ENCODE data around the gene PDAP1. TPM values are rescaled to one million over a fixed set of nuclear protein-coding genes. Genes with fewer than 3 reads are reported as not detected.

PDAP1 gene
- total and polyA plus RNA-seq, 2 experiments from 2014 or later, result 52.6 to 93.9 TPM

- H3K4me1 ChIP-seq (ENCODE audit: insufficient read depth), result peaks cover 14% of the 10 kb centered on the region
- TF ChIP-seq, protein P1, sequence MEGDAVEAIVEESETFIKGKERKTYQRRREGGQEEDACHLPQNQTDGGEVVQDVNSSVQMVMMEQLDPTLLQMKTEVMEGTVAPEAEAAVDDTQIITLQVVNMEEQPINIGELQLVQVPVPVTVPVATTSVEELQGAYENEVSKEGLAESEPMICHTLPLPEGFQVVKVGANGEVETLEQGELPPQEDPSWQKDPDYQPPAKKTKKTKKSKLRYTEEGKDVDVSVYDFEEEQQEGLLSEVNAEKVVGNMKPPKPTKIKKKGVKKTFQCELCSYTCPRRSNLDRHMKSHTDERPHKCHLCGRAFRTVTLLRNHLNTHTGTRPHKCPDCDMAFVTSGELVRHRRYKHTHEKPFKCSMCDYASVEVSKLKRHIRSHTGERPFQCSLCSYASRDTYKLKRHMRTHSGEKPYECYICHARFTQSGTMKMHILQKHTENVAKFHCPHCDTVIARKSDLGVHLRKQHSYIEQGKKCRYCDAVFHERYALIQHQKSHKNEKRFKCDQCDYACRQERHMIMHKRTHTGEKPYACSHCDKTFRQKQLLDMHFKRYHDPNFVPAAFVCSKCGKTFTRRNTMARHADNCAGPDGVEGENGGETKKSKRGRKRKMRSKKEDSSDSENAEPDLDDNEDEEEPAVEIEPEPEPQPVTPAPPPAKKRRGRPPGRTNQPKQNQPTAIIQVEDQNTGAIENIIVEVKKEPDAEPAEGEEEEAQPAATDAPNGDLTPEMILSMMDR (IDR thresholded peaks at IDR 0.05; ENCODE audit: poor library complexity), result no peak
- no peak for TF ChIP-seq EZH2 (IDR thresholded peaks at IDR 0.05; ENCODE audit: borderline replicate concordance)
- TF ChIP-seq EZH2phosphoT487 (IDR thresholded peaks at IDR 0.05; ENCODE audit: low read depth, severe bottlenecking, unreplicated experiment), result no peak
- no peak for DNase-seq (ENCODE audit: low spot score)
- no peaks in the 10 kb centered on the region for H3K79me2 ChIP-seq
- 96% methylated on average over 14 of the region's 14 CpGs for WGBS (ENCODE audit: low lambda C conversion rate, missing lambda C conversion rate)
- no peak overlapping the region for H3K4me3 ChIP-seq
- no peaks in the 10 kb centered on the region for H3K9me3 ChIP-seq (ENCODE audit: low read depth)
- H2AFZ ChIP-seq, result no peak overlapping the region
- H4K20me1 ChIP-seq (ENCODE audit: insufficient read depth, poor library complexity, severe bottlenecking), result no peaks in the 10 kb centered on the region
- no peak overlapping the region for H3K4me2 ChIP-seq
- H3K27ac ChIP-seq, result no peak overlapping the region
- no peaks in the 10 kb centered on the region for H3K36me3 ChIP-seq (replicated peaks; ENCODE audit: insufficient read depth, low read depth)
- no peaks in the 10 kb centered on the region for H3K9me2 ChIP-seq (replicated peaks; ENCODE audit: insufficient read depth)
- no peaks in the 10 kb centered on the region for H3K27me3 ChIP-seq
Observed at GRCh38 chr7:99395616-99396327, 12.6 kb downstream of the PDAP1 start.

DNA sequence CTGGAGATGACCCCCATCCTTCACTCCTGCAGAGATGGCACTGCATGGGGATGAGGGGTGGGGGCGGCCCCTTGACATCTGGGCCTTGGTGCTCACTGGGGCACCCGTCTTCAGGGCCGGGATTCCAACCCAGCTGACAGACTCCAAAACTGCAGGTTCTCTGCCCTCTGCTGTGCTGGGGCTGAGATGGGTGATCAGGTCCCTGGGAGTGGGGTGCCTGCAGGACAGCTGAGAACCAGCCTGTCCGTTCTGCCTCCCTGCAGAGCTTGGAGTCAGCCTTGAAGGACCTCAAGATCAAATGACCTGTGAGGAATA is 14.3 kb downstream of the PDAP1 start:
- Histone ChIP-seq H3K79me2 (no peaks in the 10 kb centered on the region), H3K36me3 (replicated peaks; ENCODE audit: insufficient read depth, low read depth) (no peaks in the 10 kb centered on the region), H2AFZ (no peak overlapping the region), H3K27me3 (no peaks in the 10 kb centered on the region), H3K9me3 (ENCODE audit: low read depth) (no peaks in the 10 kb centered on the region), H3K27ac (no peak overlapping the region), H3K4me1 (ENCODE audit: insufficient read depth) (peaks cover 14% of the 10 kb centered on the region), H3K4me2 (no peak overlapping the region), H3K9me2 (replicated peaks; ENCODE audit: insufficient read depth) (no peaks in the 10 kb centered on the region), H4K20me1 (ENCODE audit: insufficient read depth, poor library complexity, severe bottlenecking) (no peaks in the 10 kb centered on the region), H3K4me3 (no peak overlapping the region)
- DNase-seq (ENCODE audit: low spot score), result no peak
- 88% methylated on average over 4 of the region's 4 CpGs for WGBS (ENCODE audit: low lambda C conversion rate, missing lambda C conversion rate)
- TF ChIP-seq, protein P1 (IDR thresholded peaks at IDR 0.05; ENCODE audit: poor library complexity), result no peak
- no peak for TF ChIP-seq EZH2 (IDR thresholded peaks at IDR 0.05; ENCODE audit: borderline replicate concordance)
- TF ChIP-seq EZH2phosphoT487 (IDR thresholded peaks at IDR 0.05; ENCODE audit: low read depth, severe bottlenecking, unreplicated experiment), result no peak

GRCh38 chr7:99393355-99394187 is 14.8 kb downstream of the PDAP1 start:
- Histone ChIP-seq H3K27ac (peak overlapping the region; percentile 65), H3K4me2 (peak overlapping the region; percentile 90), H3K79me2 (no peaks in the 10 kb centered on the region), H3K4me3 (peak overlapping the region; percentile 75), H3K27me3 (no peaks in the 10 kb centered on the region), H3K4me1 (ENCODE audit: insufficient read depth) (peaks cover 14% of the 10 kb centered on the region), H3K36me3 (replicated peaks; ENCODE audit: insufficient read depth, low read depth) (no peaks in the 10 kb centered on the region), H2AFZ (peak overlapping the region; percentile 77), H3K9me3 (ENCODE audit: low read depth) (no peaks in the 10 kb centered on the region), H4K20me1 (ENCODE audit: insufficient read depth, poor library complexity, severe bottlenecking) (no peaks in the 10 kb centered on the region), H3K9me2 (replicated peaks; ENCODE audit: insufficient read depth) (no peaks in the 10 kb centered on the region)
- DNase-seq (ENCODE audit: low spot score), result peak; percentile 62
- WGBS (ENCODE audit: low lambda C conversion rate, missing lambda C conversion rate), result 43% methylated on average over 25 of the region's 30 CpGs
- TF ChIP-seq EZH2phosphoT487 (IDR thresholded peaks at IDR 0.05; ENCODE audit: low read depth, severe bottlenecking, unreplicated experiment), result no peak
- TF ChIP-seq EZH2 (IDR thresholded peaks at IDR 0.05; ENCODE audit: borderline replicate concordance), result no peak
- TF ChIP-seq, protein P1 (IDR thresholded peaks at IDR 0.05; ENCODE audit: poor library complexity), result no peak

Measured in hepatocyte (in vitro differentiated cells).